Measurements from ENCODE around the gene ZDHHC6. TPM values are rescaled to one million over a fixed set of nuclear protein-coding genes. Genes with fewer than 3 reads are reported as not detected.
"Not testable (repeated sequence)": the region's sequence is repeated elsewhere in the genome, so short reads cannot be mapped to it uniquely, and the experiment has no call there.

ZDHHC6 gene
- total RNA-seq = 42.1 TPM

GRCh38 chr10:112446855-112447619 is at the start of gene ZDHHC6, which contains the start of gene VTI1A:
TSS of gene ZDHHC6 (minus strand) at chr10:112446914. CDS start at chr10:112445436, 1,478 bp downstream.
TSS of gene VTI1A (plus strand) at chr10:112447215. CDS start at chr10:112447374, 159 bp downstream.
- peak; percentile 82 for DNase-seq (ENCODE audit: low spot score)

- no peak for DNase-seq (ENCODE audit: low spot score)
These were observed 46.0 kb upstream of the ZDHHC6 start for GRCh38 chr10:112492736-112493135.

- DNase-seq (ENCODE audit: low spot score) = no peak
These were observed 44.4 kb upstream of the ZDHHC6 start for GRCh38 chr10:112491144-112491543.

GRCh38 chr10:112490545-112490944 is 43.8 kb upstream of the ZDHHC6 start:
- DNase-seq (ENCODE audit: low spot score) = no peak

- DNase-seq (ENCODE audit: low spot score) = no peak
These were observed 41.2 kb upstream of the ZDHHC6 start for GRCh38 chr10:112487964-112488363.

GRCh38 chr10:112484399-112484798 is 37.7 kb upstream of the ZDHHC6 start:
- DNase-seq (ENCODE audit: low spot score) = no peak

GRCh38 chr10:112481602-112482001 is 34.9 kb upstream of the ZDHHC6 start:
- no peak for DNase-seq (ENCODE audit: low spot score)

- no peak for DNase-seq (ENCODE audit: low spot score)
These were observed 29.0 kb upstream of the ZDHHC6 start for GRCh38 chr10:112475575-112476218.

GRCh38 chr10:112471878-112472487 is 25.3 kb upstream of the ZDHHC6 start:
- DNase-seq (ENCODE audit: low spot score) = no peak

GRCh38 chr10:112467541-112468075 is 20.9 kb upstream of the ZDHHC6 start:
- no peak for DNase-seq (ENCODE audit: low spot score)

GRCh38 chr10:112466802-112467201 is 20.1 kb upstream of the ZDHHC6 start:
- no peak for DNase-seq (ENCODE audit: low spot score)

- DNase-seq (ENCODE audit: low spot score) = no peak
These were observed 18.7 kb upstream of the ZDHHC6 start for GRCh38 chr10:112465299-112465883.

- DNase-seq (ENCODE audit: low spot score) = not testable (repeated sequence)
These were observed 17.4 kb upstream of the ZDHHC6 start for GRCh38 chr10:112464074-112464473.

- DNase-seq (ENCODE audit: low spot score) = no peak
These were observed 14.5 kb upstream of the ZDHHC6 start for GRCh38 chr10:112461029-112461887.

GRCh38 chr10:112460366-112460765 is 13.7 kb upstream of the ZDHHC6 start:
- no peak for DNase-seq (ENCODE audit: low spot score)

- no peak for DNase-seq (ENCODE audit: low spot score)
These were observed 9.8 kb upstream of the ZDHHC6 start for GRCh38 chr10:112456533-112456932.

- no peak for DNase-seq (ENCODE audit: low spot score)
These were observed 8.4 kb upstream of the ZDHHC6 start for GRCh38 chr10:112454910-112455779.

- no peak for DNase-seq (ENCODE audit: low spot score)
These were observed 2.2 kb upstream of the ZDHHC6 start for GRCh38 chr10:112448888-112449287.

GRCh38 chr10:112447620-112447928 is 860 bp upstream of the ZDHHC6 start:
- no peak for DNase-seq (ENCODE audit: low spot score)

Measured in ureter (tissue), 1 donor.